K562 (cell line): ENCODE measurements around the gene FTL. TPM values are rescaled to one million over a fixed set of nuclear protein-coding genes. Genes with fewer than 3 reads are reported as not detected.

Experiments used
- ARNT ChIP-seq, 2 experiments: fragments of 450-650 bp; IDR thresholded peaks; 2 replicates each; pipeline ENCODE4 v1.6.1; 2016; ENCODE audit warnings: mild to moderate bottlenecking in 1 of 2
- FOXJ2 ChIP-seq: fragments of 200-800 bp; sonication (Bioruptor generic); IDR thresholded peaks from 2 replicates; pipeline ENCODE4 v1.6.1; 2016; ENCODE audit warnings: missing genetic modification characterization, missing compliant biosample characterization
- NR1H2 ChIP-seq: sonication (generic); formaldehyde crosslinking; IDR thresholded peaks from 2 replicates; pipeline ENCODE4 v1.4.0; 2020; ENCODE audit warnings: mild to moderate bottlenecking, missing genetic modification reagents
- POLR2B ChIP-seq: fragments of 450-650 bp; IDR thresholded peaks from 2 replicates; pipeline ENCODE4 v1.6.1; 2018; ENCODE audit warnings: low read depth; ENCODE audit not compliant: partially characterized antibody
- RFX1 ChIP-seq: fragments of 450-650 bp; IDR thresholded peaks from 2 replicates; pipeline ENCODE4 v1.6.1; 2016; ENCODE audit warnings: mild to moderate bottlenecking, moderate library complexity
- RHOXF2B ChIP-seq: fragments of 250-450 bp; sonication (Bioruptor Pico); conservative IDR thresholded peaks from 2 replicates; pipeline ENCODE4 v1.5.1; 2021
- TAF1 ChIP-seq: IDR thresholded peaks from 2 replicates; pipeline ENCODE4 v1.6.1; 2011; ENCODE audit warnings: mild to moderate bottlenecking, low read length, moderate library complexity; ENCODE audit not compliant: insufficient read depth, control insufficient read depth, severe bottlenecking; ENCODE audit errors: extremely low read depth
- TRIM24 ChIP-seq, 2 experiments: fragments of 450-650 bp; IDR thresholded peaks; 2 replicates each; pipeline ENCODE4 v1.6.1; 2016
- YY1 ChIP-seq, 3 experiments: IDR thresholded peaks; 2 replicates each; pipeline ENCODE4 v1.6.1; 2011; ENCODE audit warnings: low read length in 2 of 3, mild to moderate bottlenecking in 2 of 3, moderate library complexity in 2 of 3, borderline replicate concordance in 1 of 3, control low read depth in 1 of 3, low read depth in 1 of 3; ENCODE audit not compliant: insufficient read depth in 3 of 3, insufficient replicate concordance in 2 of 3, control insufficient read depth in 1 of 3, insufficient read length in 1 of 3; ENCODE audit errors: extremely low read depth in 1 of 3
- ZC3H4 ChIP-seq: sonication (generic); formaldehyde crosslinking; IDR thresholded peaks from 2 replicates; pipeline ENCODE4 v1.9.0; 2021; ENCODE audit warnings: missing genetic modification reagents, borderline replicate concordance
- ZNF324 ChIP-seq: fragments of 250-450 bp; sonication (Bioruptor Pico); IDR thresholded peaks from 2 replicates; pipeline ENCODE4 v1.4.0; 2020; ENCODE audit warnings: mild to moderate bottlenecking
- ZNF561 ChIP-seq: fragments of 450-650 bp; formaldehyde crosslinking; conservative IDR thresholded peaks from 2 replicates; pipeline ENCODE4 v1.4.0; 2020; ENCODE audit warnings: mild to moderate bottlenecking, moderate library complexity
- polyA plus RNA-seq, 8 experiments: library from polyadenylated mRNA; depleted of rRNA in 4 of 8; stranded (reverse) in 5 of 8; unstranded in 3 of 8; fragments of >200 nt; fragmentation: Nextera tagmentation in 2 of 8; fragmentation: Illumina TruSeq in 1 of 8; extraction: Ambion mirVana in 2 of 8; extraction: Trizol in 1 of 8; gene quantifications; 2 replicates each; pipeline versions ENCODE4 v1.2.1 to v1.2.3, GENCODE V29; 2011 to 2014; ENCODE audit warnings: inconsistent platforms in 1 of 8, missing spikeins in 1 of 8
- total RNA-seq, 7 experiments: library from RNA; depleted of rRNA in 6 of 7; stranded (reverse); fragments of >200 nt in 6 of 7; fragmentation: Illumina TruSeq in 2 of 7; extraction: Trizol in 2 of 7; gene quantifications; 2 replicates each; pipeline versions ENCODE4 v1.2.1 to v1.2.3, GENCODE V29; 2011 to 2021; ENCODE audit warnings: low replicate concordance in 1 of 7
- TF ChIP-seq, protein P1 (sequence below): sonication (generic); formaldehyde crosslinking; IDR thresholded peaks from 2 replicates; pipeline ENCODE4 v1.8.0; 2022; ENCODE audit warnings: mild to moderate bottlenecking, missing genetic modification reagents

Gene FTL
- total and polyA plus RNA-seq, 9 of the 15 experiments (the other 6 are each of a cell fraction or from before 2014, with no cell fraction given): 1,231 to 27,415 (median 3,965) TPM

DNA sequence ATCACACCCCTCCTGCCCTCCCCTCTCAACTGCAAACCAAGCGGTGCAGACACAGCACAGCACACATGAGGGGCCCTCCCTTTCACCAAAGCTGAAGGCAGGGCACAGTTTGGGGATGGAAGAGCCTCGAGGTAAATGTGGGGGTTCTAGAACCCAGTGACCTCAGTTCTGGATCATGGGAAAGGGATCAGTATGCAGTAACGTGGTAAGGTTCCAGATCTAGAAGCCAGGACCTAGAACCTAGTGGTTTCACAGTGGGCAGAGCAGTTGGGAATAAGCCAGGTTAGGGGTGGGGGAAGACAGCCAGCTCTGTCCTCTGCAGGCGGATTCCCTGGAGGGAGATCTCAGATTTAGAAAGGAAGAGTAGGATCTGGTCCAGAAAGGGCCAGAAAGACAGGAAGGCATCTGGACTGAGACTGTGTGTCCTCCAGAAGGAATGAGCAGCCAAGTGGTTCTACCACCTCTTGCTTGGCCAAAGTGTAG is 3.1 kb downstream of the FTL start (continued):
- TF ChIP-seq POLR2B: peak; percentile 61
- TF ChIP-seq RFX1: no peak
- 0 out of 2 replicates have a peak, but pooled peaks have one; percentile 11 for TF ChIP-seq ZNF561 (CRISPR knock-in tag)
- TF ChIP-seq NR1H2: no peak
- TF ChIP-seq TAF1: no peak
- no peak for TF ChIP-seq ZNF324 (CRISPR knock-in tag)
- TF ChIP-seq, protein P1, sequence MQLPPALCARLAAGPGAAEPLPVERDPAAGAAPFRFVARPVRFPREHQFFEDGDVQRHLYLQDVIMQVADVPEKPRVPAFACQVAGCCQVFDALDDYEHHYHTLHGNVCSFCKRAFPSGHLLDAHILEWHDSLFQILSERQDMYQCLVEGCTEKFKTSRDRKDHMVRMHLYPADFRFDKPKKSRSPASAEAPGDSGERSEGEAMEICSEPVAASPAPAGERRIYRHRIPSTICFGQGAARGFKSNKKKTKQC (CRISPR knock-in tag): no peak
- 0 out of 2 replicates have a peak, but pooled peaks have one; percentile 12 for TF ChIP-seq FOXJ2 (tag)
- TF ChIP-seq RHOXF2B (CRISPR knock-in tag): no peak
- peak in 1 of 2 experiments; percentile 6; a peak in 1 of 4 replicates for TF ChIP-seq TRIM24 (IDR thresholded peaks at IDR 0.05)
- peak; percentile 61; the same call in 1 of the 2 replicates for TF ChIP-seq ZC3H4 (CRISPR knock-in tag)
- peak in 1 of 3 experiments; percentile 6 for TF ChIP-seq YY1 (IDR thresholded peaks at IDR 0.05; ENCODE audit: borderline replicate concordance in 1 of 3, control insufficient read depth in 1 of 3, extremely low read depth in 1 of 3, insufficient read depth in 3 of 3, insufficient read length in 1 of 3, insufficient replicate concordance in 2 of 3, low read depth in 1 of 3, low read length in 2 of 3)
- peak in 1 of 2 experiments; percentile 99; a peak in 2 of 4 replicates for TF ChIP-seq ARNT (IDR thresholded peaks at IDR 0.05)
